Mesothelial cell of epicardium (in vitro differentiated cells): ENCODE measurements around the gene ADM. TPM values are rescaled to one million over a fixed set of nuclear protein-coding genes. Genes with fewer than 3 reads are reported as not detected.

Source experiments
- DNase-seq, 2 experiments: peaks; one replicate each; pipeline ENCODE4 v3.0.0; 2021; ENCODE audit warnings: low spot score in 2 of 2; ENCODE audit not compliant: unreplicated experiment in 2 of 2
- H3K27ac Mint-ChIP-seq: 2 replicates; pipeline ENCODE4 v1.8.0; 2021; ENCODE audit warnings: mixed read lengths
- H3K27me3 Mint-ChIP-seq: 2 replicates; pipeline ENCODE4 v1.8.0; 2021; ENCODE audit warnings: low read depth, mixed read lengths
- H3K36me3 Mint-ChIP-seq: 2 replicates; pipeline ENCODE4 v1.8.0; 2021; ENCODE audit warnings: mixed read lengths
- H3K4me1 Mint-ChIP-seq: 2 replicates; pipeline ENCODE4 v1.8.0; 2021; ENCODE audit warnings: mixed read lengths
- H3K4me3 Mint-ChIP-seq: 2 replicates; pipeline ENCODE4 v1.8.0; 2021; ENCODE audit warnings: mild to moderate bottlenecking, moderate library complexity, mixed read lengths
- H3K9me3 Mint-ChIP-seq: 2 replicates; pipeline ENCODE4 v1.8.0; 2021; ENCODE audit warnings: mixed read lengths
- total RNA-seq: library from RNA; stranded (reverse); gene quantifications from 3 replicates; pipeline ENCODE4 v1.2.1, GENCODE V29; 2021
- TF ChIP-seq, protein P1 (sequence below): fragments of 200-600 bp; sonication (generic); IDR thresholded peaks from one replicate; pipeline ENCODE4 v1.5.0; 2021; ENCODE audit warnings: antibody characterized with exemption; ENCODE audit not compliant: unreplicated experiment

The ADM gene
- total RNA-seq, 1 donor from 2014 or later, result 13.8 TPM

DNA sequence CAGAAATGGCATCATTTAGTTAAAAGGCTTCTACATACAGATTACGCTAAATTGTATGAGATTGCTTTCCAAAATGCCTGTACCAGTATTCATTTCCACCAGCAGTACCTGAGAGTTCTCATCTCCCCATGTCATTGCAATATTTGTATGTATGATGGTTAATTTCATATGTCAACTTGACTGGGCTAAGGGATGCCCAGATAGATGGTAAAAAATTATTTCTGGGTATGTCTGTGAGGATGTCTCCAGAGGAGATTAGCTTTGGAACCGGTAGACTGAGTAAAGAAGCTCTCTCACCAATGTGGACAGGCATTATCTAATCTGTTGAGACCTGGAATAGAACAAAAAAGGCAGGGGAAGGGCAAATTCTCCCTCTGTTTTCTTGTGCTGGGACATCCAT lies 6.9 kb downstream of the ADM start:
- Mint-ChIP-seq H3K4me1 (peaks cover 2% of the 10 kb centered on the region), H3K36me3 (no peaks in the 10 kb centered on the region), H3K27ac (no peak overlapping the region), H3K4me3 (no peak overlapping the region), H3K27me3 (peaks cover 25% of the 10 kb centered on the region), H3K9me3 (peaks cover 3% of the 10 kb centered on the region)
- TF ChIP-seq, protein P1, sequence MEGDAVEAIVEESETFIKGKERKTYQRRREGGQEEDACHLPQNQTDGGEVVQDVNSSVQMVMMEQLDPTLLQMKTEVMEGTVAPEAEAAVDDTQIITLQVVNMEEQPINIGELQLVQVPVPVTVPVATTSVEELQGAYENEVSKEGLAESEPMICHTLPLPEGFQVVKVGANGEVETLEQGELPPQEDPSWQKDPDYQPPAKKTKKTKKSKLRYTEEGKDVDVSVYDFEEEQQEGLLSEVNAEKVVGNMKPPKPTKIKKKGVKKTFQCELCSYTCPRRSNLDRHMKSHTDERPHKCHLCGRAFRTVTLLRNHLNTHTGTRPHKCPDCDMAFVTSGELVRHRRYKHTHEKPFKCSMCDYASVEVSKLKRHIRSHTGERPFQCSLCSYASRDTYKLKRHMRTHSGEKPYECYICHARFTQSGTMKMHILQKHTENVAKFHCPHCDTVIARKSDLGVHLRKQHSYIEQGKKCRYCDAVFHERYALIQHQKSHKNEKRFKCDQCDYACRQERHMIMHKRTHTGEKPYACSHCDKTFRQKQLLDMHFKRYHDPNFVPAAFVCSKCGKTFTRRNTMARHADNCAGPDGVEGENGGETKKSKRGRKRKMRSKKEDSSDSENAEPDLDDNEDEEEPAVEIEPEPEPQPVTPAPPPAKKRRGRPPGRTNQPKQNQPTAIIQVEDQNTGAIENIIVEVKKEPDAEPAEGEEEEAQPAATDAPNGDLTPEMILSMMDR, result no peak
- no peak for DNase-seq

DNA sequence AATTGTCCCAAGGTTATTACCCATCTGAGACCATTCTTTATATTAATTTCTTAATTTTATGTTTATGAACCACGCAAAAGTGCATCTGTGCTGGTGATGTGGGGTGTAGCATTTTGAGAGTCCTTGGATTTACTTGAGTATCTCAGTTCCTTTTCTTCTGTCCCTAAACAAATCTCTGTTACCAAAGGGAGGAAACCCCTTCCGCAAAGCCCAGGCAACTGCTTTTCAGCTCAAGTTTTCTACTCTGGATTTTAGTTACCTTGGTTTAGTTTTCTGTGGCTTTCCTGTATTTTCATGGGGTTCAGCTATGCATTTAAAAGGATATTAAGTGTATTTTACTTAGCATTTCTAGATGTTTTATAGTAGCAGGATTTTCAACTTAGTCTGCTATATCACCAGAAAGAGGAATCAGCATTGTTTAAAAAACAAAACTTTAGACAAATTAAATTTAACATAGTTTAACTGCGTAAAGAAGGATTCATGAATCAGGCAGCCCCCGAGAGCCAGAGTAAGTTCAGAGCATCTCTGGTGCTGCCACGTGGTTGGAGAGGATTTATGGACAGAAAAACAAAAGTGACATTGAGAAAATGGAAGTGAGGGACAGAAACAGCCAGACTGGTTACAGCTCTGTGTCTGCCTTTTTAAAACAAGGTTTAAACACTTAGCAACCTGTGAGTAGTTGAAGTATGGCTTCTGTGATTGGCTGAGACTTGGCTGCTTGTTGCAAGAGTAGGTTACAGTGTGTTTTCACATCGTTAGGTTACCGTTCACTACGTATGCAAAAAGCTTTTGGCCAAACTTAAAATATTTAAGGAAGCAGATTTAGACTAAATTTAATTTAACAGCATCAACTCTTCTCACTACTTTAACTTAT lies 9.6 kb downstream of the ADM start:
- Mint-ChIP-seq H3K27me3 (peaks cover 2% of the 10 kb centered on the region), H3K9me3 (peaks cover 3% of the 10 kb centered on the region), H3K36me3 (no peaks in the 10 kb centered on the region), H3K4me1 (peaks cover 5% of the 10 kb centered on the region), H3K27ac (no peak overlapping the region), H3K4me3 (no peak overlapping the region)
- DNase-seq, result no peak
- TF ChIP-seq, protein P1, result no peak

DNA sequence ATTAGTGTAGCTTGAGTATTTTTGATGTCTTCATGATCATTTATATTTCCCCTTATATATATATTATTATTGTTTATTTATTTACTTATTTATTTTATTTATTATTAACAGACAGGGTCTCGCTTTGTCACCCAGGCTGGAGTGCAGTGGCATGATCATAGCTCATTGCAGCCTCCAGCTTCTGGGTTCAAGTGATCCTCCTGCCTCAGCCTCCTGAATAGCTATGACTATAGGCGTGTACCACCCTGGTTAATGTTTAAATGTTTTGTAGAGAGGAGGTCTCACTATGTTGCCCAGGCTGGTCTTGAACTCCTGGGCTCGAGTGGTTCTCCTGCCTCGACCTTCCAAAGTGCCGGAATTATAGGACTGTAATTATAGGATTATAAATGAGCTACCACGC lies 10.2 kb downstream of the ADM start:
- Mint-ChIP-seq H3K4me1 (peaks cover 5% of the 10 kb centered on the region), H3K36me3 (no peaks in the 10 kb centered on the region), H3K9me3 (peaks cover 3% of the 10 kb centered on the region), H3K27ac (no peak overlapping the region), H3K4me3 (no peak overlapping the region), H3K27me3 (no peaks in the 10 kb centered on the region)
- DNase-seq, result no peak
- TF ChIP-seq, protein P1, result no peak

DNA sequence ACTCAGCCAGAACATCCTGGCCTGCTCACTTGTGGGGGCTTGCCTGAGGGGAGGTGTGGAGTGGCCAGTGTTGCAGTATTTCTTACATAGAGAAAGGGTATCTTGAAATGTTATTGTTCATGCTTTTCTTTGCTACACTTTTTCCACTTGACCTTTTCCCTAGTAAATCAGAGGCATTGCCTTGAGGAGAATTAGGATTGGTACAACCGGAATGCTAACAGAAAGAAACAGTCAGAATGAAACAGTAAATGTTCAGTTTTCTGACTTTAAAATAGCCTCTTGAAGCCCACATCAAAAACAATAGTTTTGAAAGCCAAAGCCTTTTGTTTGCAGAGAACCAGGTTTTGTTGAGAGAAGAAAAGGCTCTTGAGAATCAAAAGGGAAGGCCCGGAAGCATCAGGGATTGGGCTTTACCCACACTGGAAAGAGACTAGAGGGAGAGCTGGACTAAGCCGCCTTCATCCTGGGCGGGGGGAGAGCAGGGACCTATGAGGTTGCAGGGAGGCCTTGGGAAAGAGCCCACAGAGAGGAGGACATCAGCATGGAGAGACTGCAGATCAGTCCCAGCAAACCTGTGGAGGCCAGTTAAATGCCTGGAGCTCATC lies 12.4 kb downstream of the ADM start:
- no peak overlapping the region for H3K4me3 Mint-ChIP-seq
- no peaks in the 10 kb centered on the region for H3K27me3 Mint-ChIP-seq
- peaks cover 9% of the 10 kb centered on the region for H3K4me1 Mint-ChIP-seq
- no peaks in the 10 kb centered on the region for H3K36me3 Mint-ChIP-seq
- DNase-seq, result no peak
- TF ChIP-seq, protein P1, result no peak
- no peak overlapping the region for H3K27ac Mint-ChIP-seq
- no peaks in the 10 kb centered on the region for H3K9me3 Mint-ChIP-seq

DNA sequence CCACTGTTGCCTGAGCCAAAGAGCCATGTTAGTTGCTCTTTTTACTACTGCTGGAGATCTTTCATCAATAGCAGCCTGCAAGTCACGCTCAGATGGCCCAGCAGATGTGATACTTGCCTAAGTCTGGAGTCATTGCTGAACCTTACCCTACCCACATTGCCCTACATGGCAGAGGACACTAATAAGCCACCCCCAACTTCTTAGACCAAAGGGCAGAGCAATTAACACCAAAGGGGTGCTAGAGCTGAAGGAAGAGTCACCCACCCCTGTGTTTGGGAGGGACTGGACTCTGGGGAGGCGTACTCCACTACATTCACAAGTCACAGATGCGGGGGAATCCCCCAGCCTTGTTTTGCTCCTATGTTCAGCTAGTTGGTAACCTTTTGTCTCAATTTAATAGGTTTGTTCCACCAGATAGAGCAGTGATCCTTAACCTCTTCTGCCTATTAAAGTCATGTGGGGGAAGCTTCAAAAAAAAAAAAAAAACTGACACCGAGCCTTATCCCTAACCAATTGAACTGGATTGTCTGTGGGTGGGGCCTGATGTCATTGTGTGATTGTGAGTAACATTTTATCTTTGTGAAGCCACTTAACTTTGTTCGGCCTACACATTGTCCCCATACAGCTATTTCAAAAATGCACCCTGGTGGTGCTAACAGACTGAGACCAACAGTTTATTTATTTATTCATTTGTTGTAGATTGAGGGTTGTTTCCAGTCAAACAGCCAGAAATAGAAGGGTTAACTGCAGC lies 13.1 kb downstream of the ADM start:
- no peak overlapping the region for H3K4me3 Mint-ChIP-seq

More for the DNA sequence above, 13.1 kb downstream of the ADM start:
- Mint-ChIP-seq H3K27ac (no peak overlapping the region), H3K27me3 (no peaks in the 10 kb centered on the region), H3K9me3 (no peaks in the 10 kb centered on the region), H3K4me1 (peaks cover 13% of the 10 kb centered on the region), H3K36me3 (no peaks in the 10 kb centered on the region)
- no peak for DNase-seq
- TF ChIP-seq, protein P1, result no peak
